SW480 (cell line): Measurements from ENCODE around the gene CPED1.
A peak's percentile ranks its signal among the peaks of the same experiment; 100 is the strongest.
"Not testable (repeated sequence)": the region's sequence is repeated elsewhere in the genome, so short reads cannot be mapped to it uniquely, and the experiment has no call there.

Experiments
- DNase-seq: peaks from one replicate; pipeline ENCODE4 v3.0.0-alpha.2; 2016; ENCODE audit warnings: low spot score

CPED1 gene

DNA sequence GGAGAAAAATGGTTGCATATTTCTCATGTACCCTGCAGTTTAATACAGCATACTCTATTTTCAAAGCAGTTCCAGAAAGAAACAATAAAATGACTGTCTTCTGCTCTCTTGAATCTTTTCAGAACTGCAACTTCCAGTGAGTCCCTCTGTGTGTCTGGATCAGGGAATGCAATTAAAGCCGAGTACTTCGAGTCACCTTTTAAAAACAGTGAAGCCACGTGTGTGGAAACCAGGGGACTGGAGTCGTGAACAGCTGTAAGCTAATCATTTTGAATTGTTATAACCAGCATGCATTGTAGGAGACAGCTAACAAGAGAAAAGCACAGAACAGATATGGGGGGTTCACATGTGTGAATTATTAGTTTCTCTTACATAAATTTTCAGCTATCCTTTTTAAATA lies 109.1 kb downstream of the CPED1 start:
- no peak for DNase-seq

DNA sequence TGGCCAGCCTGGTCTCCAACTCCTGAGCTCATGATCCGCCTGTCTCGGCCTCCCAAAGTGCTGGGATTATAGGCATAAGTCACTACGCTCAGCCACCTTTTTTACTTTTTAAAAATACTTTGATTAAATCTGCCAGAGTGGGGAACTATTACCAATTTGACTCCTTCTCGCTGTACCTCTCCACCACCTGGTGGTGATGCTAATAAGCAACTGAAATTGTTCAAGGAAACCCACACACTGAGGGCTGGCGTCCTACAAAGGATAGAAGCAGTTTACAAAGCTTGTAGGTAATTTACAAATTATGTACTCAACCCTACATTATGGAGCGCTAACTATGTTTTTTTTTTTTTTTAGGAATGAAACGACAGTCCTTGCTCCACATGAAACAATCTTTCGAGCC lies 111.1 kb downstream of the CPED1 start:
- DNase-seq = no peak

DNA sequence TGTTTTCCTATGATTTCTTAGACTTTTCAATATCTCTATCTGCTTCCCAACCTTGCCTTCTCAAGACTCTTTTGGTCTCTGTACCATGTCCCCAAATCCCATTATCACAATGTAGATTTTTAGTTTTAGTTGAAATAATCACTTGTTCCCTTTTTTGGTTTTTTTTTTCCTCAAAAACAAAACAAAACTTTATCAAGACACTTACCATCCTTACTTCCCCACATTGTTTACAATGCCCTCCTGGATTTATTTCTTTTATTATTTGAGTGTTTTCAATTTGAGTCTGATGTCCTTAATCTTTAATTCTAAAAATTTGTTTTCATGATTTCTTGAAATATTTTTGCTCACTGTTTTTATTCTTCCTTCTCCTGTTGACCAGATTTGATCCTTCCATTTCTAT lies 112.6 kb downstream of the CPED1 start:
- DNase-seq = no peak

DNA sequence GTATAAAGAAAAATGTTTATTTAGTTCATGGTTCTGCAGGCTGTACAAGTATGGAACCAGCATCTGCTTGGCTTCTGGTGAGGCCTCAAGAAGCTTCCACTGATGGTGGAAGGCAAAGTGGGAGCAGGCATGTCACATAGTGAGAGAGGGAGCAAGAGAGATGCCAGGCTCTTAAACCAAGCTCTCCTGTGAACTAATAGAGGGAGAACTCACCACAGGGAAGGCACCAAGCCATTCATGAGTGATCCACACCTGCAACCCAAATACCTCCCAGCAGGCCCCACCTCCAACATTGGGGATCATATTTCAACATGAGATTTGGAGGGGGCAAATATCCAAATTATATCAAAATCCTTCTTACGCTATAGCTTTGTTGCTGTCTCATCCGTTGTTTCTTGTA lies 113.1 kb downstream of the CPED1 start:
- DNase-seq = no peak

DNA sequence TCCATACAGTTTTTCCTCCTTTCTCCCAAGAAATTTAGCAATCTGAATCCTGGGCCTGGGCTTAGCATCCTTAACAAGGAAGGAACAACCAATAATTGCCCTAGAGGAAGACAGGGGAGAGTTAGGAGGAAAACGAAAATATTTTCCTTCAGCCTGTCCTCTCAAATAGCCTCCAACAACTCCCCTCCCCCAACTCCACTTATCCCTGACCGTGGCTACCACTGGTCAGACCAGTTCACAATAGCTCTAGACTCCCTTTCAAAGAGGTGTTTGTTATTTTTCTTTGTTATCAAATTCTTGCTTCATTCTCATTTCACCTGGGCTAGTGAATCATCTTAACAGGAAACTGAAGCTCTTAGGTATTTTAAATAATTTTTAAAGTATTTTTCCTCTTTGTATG lies 114.1 kb downstream of the CPED1 start:
- DNase-seq = no peak

DNA sequence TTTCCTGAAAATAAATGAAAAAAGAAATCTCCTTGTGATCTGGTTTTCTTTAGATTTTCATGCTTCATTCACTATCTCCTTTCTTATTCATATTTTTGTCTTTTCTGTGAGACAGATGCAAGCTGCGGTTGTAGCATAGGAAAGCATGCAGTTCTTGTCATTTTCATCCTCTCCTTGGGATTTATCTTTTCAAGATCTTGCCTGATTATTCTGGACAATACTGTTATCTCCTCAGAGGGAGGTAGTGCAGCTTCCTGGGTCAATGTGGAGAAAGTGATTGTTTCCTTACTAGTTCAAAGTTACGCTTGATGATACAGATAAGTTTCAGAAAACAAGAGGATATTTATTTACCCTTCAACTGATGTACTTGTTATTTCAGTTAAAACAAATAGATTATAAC lies 114.6 kb downstream of the CPED1 start:
- DNase-seq = no peak

DNA sequence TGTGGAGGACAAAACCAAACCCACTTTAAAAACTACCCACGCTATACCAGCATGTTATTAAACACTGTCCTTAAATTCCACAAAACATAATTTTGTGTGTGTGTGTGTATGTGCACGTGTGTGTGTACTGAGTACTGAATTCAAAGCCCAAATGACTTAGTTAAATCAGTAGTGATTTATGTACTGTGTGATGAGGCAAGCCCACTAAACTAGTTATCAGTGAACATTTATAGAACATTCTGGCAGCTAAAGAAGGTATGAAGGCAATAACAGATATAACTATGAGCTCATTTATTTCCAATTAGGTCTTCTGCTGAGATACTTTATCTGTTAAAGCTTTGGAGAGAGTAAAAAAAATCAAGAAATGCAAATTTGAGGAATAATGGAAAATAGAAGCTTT lies 115.1 kb downstream of the CPED1 start:
- no peak for DNase-seq

DNA sequence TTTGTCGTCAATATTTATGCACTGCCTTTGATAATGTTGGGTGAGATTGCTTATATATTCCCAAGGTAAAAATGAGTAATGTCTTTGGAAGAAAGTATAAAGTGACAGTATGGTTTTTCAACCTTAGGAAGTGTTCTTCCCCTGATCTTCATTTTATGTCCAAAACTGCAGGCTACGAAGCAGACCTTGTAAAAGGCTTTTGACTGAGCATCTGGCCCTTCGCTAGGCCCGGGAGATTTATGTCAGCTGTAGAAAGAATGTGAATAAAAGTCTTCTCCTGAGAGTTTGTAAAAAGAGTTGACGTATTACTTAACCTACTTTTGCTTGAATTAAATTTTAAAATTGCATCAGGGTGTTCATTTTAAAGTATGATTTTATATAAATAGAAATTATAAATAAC lies 116.8 kb downstream of the CPED1 start:
- no peak for DNase-seq

DNA sequence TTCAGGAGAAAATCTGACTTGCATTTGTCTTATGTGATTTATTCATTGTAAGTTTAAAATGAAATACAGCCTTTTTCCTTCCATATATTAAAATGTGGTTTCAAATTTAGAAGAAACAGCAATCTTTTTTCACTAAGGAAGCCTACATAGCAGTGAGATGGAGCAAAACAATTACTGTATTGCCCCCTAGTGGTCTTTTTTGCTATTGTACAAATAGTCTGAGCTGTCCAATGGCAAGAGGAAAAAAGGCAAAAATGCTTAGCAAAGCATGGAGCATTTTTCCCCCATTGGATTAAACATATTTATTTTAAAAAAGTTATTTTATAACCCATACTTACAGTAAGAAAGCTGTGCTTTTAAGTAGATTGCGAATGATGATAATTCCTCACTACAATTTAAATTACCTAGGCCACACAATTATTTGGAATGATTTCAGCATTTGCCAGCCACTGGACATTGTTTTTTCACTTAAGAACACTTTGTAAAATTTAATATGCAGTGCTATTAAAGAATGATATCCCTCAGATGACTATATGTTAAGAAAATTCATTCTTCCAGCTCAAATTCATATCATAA lies 119.5 kb downstream of the CPED1 start:
- DNase-seq = peak; percentile 68

DNA sequence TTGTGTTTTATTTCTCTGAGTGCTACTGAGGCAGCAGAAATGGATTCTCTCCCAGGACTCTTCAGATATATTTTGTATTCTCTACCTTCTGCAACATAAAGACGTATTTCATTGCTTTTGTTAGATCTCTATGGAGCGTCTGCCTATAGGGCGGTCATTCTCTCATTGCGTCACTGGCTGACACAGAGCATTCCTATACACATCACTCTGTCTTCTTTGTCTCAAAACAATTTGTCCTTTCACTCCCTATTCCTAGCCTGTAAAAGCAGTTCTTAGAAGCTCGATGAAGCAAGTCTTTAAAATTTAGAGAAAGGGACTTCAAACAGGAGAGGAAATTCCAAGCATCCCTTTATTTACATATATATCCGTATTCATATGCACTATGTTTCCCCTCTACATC lies 120.6 kb downstream of the CPED1 start:
- DNase-seq = no peak

DNA sequence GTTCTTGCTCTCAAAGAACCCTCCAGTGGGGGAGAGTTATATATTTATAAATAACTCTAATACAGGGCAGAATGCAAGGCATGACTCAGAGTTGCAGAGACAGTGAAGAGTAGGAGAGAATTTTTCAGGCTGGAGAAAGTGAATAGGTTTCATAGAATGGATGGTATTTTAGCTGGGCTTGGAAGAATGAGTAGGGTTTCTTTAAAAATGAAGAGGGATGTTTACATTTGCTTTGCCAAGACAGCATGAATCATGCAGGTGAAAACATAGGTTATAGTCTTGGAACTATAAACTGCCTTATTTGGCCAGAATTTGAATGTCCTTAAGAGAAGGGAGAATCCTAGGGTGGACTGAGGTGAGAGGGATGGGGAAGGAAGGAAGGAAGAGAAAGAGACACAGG lies 124.8 kb downstream of the CPED1 start:
- DNase-seq = no peak

DNA sequence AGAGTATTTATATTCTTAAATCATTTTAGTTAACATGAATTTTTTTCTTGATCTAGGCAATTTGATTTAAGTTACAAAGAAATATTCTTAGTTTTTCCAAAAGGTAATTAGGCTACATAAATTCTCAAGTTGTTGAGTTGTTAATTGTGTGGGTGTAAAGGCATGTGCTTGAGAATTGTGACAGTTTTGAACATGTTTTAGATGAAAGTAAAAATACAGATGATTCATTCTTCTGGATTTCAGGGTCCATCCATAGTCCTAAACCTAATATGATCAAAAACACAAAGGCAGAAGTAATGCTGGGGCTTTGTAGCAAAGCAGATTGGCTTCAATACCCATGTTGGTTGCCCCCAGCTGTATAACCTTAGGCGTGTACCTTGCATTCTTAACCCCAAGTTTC lies 127.9 kb downstream of the CPED1 start:
- peak; percentile 4 for DNase-seq

DNA sequence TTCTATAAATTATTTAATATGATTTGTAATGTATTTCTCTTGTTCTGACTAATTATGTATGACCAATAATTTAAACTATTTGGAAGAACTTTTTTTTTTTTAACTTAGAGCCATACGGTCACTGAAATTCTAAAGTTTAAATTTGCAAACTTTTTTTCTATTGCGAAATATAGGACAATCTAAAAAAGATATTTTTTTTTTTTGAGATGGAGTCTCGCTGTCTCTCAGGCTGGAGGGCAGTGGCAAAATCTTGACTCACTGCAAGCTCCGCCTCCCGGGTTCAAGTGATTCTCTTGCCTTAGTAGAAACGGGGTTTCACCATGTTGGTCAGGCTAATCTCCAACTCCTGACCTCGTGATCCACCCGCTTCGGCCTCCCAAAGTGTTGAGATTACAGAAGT lies 130.5 kb downstream of the CPED1 start:
- DNase-seq = no peak

DNA sequence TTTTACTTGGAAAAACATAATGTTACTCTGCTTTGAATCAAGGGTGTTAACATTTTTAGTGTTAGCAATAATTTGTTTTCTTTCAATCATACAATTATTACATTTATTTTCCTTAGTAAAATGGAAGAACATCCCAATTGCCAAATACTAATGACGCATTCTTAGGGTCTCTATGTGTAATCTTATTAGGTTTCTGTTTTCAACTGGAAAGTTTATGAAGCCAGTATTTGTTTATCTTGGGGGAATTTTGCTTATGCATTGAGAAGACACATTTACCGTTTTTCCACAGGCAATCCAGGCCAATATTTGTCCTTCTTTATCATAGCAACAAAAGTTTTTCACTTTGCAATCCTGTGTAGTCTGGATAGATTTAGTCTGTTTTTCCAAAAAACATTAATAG lies 134.5 kb downstream of the CPED1 start:
- no peak for DNase-seq

DNA sequence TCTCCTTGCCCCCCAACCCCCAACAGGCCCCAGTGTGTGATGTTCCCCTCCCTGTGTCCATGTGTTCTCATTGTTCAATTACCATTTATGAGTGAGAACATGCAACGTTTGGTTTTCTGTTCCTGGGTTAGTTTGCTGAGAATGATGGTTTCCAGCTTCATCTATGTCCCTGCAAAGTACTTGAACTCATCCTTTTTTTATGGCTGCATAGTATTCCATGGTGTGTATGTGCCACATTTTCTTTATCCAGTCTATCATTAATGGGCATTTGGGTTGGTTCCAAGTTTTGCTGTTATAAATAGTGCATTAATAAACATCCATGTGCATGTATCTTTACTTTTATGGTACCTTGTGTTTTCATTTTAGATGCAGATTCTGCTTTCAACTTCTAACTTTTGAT lies 136.9 kb downstream of the CPED1 start:
- DNase-seq = not testable (repeated sequence)

DNA sequence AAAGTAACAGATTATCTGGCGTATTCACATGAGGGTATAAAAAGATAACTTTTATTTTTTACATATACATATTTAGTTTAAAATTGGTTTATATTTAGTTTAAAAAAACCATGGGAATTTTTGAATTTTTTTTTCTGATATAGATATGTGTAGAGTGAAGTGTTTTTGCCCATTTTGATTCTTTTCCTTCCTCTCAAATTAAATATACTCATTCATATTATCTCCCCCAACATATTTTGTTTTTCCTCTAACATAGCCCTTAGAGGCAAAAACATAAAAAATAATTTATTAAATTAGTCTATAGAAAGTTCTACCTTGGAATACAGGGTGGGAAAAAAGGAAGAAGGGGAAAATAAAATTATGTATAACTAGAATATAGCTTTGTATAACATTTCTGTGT lies 137.7 kb downstream of the CPED1 start:
- no peak for DNase-seq

DNA sequence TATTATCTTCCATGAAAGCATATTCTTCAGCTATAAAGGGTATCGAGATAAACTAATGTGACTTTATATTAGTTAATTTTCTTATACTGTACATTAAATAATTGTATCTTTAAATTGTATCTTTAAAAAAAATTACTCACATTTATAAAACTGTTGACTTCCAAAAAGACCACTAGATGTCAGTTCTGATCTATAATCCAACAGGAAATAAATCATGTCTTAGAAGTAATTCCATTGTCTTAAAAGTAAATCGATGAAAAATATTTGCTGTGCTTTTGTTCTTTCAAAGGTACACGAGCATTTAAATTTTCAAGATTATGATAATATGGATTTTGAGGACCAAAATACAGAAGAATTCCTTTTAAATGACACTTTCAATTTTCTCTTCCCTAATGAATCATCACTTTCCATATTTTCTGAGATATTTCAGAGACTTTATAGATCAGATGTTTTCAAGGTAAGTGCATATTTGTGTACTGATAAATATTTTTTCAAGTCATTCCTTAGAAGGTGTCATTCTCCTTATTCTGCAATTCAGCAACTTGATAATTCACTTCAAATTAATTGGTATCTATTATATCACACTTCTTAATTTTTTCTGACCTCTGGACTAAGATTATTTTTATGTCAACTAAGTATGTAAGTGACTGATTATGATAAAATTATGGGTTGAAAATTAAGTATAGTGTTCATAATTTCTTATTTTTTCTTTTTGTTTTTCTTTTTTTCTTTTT lies 138.5 kb downstream of the CPED1 start:
- peak; percentile 43 for DNase-seq

DNA sequence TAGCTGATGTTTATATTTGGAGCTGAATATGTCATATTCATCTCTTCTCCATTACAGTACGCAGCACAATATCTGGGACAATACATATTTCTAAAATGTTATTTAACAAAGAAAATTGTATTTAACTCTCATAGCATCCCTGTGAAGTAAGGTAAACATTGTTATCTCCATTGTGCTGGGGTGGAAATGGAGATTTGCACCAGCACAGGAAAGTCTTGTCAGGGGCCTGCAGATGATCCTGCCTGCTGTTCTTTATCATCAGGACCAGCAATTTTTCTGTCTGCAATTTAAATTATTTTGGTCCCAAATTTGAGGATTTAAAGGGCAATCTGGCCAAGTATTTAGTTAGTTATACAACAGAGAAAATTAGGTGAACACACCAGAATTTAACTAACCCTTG lies 144.4 kb downstream of the CPED1 start:
- DNase-seq = no peak

DNA sequence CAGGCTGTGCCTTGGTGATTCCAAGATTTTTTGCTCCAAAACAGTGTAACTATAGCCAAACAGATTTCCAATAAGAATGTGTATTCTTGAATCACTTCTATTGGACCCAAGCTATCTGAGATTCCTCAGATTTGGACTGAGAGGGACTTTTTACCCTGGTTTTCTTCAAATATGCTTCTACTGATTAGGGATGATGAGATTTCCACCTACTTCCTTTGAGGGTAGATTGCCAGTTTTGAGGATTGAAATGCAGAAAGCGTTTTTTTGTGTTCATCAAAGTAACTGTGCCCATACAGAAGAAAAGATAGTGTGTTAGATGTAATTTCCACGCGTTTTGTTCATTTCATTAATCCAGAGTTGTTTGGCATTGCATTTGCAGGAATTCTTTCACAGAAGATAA lies 144.9 kb downstream of the CPED1 start:
- DNase-seq = no peak

DNA sequence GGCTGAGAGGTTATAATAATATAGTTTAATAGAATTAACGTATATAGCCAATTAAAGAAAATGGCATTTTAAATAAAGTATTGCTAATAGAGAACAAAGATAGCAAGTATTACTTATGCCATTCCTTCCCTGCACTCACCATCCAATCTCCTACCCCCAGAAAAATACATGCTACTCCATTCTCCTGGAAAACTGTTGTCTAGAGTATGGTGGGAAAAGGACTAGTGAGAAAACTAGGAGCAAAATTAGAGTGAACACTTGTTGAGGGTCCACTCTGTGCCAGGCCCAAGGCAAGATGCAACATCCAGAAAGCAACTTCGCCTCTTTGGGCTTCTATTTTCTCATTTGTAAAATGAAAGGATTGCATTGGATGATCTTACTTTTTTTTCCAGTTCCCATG lies 149.1 kb downstream of the CPED1 start:
- DNase-seq = no peak

DNA sequence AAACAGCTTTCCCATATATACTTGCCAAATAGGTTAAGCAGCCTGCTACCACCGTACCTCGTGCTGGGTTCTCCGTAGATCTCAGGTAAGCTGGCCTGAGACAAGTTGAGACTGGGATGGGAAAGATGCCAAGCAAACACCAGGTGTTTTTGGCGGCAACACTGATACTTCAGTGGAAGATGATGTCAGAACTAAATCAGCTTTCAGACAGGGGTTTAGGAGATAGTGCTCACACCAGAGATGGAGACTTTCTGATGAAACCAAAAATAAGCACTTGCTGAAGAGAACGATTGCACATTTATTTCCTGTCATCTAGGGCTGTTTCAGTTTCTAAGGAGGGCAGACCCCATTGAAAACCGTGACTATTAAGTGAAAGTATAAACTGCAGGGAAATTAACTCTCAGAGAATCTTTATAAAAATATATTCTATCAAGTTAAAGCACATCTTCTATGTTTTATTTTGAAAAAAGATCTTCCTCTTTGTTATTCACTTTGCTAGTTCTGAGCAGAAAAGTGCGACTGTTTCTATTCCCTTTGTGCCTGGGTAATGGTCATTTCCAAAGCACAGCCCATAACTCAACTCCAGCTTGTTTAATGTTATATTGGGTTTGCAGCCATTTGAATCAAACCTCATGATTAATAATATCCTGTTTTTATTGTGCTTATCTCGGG lies 149.9 kb downstream of the CPED1 start:
- DNase-seq = peak; percentile 89

DNA sequence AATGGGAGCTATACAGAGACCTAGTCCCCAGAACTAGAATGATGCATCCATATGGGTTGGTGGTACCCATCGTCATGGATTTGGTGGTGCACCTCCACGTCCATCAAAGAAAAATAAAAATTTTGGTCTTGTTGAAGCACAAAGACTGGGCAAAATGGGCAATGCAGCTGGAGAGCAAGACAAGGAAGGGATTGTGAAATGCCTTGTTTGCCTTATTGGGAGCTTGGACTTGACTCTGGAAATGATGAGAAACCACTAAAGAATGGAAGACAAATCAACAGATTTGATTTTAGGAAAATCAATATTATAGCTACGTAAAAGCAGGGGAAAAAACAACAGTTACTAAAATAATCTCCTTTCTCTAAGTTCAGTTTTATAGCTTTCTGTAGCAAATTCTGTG lies 150.9 kb downstream of the CPED1 start:
- DNase-seq = no peak

DNA sequence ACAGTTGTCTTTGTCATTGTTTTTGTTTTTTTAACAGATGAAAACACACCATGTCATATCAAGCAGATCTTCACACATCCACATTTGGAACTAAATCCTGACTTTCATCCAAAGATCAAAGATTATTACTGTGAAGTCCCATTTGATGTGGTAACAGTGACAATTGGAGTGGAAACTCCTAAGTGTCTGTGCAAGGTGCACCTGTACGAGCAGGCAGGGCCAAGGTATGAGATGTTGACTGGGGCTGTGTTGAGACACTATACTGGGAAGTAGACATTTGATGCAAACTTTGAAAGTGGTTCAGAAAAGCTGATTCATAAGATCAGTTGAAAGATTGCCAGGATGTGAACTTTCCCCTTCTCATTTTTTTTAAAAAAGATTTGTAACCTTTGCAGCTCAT lies 152.3 kb downstream of the CPED1 start:
- peak; percentile 91 for DNase-seq

DNA sequence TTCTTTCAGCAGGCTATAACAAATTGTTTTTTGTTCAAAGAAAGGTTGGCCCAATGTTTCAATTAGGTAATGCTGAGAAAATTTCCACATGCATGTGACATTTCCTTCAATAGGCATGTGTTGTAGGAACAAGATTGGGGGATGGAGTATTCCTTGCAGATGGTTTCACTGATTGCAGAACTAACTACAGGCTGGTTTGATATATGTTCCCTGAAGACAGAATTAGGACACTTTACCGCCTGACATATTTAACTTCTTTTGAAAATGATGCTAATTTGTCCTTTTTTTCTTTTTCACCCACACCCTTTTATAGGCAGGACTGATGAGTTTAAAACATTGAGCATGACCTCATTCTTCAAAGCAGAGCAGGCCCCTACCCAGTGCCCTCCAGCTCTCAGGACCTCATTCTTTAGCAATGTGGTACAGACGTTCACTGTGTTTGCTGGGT lies 163.3 kb downstream of the CPED1 start:
- no peak for DNase-seq
